MV-4-11 (cell line): ENCODE data around the gene USP40.

Experiments used
- DNase-seq: peaks from one replicate; lab custom pipeline; 2025; lab: John Stamatoyannopoulos, UW

Gene USP40

GRCh38 chr2:233474308-233475160, 92.0 kb downstream of the USP40 start:
- DNase-seq = no peak

GRCh38 chr2:233473878-233474277, 92.7 kb downstream of the USP40 start:
- DNase-seq = no peak

DNA sequence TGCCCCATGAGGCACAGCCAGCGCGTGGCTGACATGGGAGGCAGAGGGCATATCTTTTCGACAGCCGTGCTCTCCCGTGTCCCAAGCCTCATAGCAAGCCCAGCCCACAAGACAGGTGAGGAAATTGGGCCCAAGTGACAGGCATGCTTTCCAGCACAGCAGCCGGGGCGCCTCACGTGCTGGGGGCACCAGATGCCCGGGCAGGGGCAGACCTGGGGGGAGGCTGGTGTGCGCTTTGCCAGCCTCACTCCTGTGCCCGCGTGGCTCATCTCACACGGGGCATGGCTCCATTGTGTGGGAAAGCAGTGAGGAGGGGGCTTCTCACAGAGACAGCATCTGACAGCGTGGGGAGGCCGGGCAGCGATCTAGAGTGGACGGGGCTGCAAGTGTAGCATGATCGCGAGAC, 93.2 kb downstream of the USP40 start:
- no peak for DNase-seq

DNA sequence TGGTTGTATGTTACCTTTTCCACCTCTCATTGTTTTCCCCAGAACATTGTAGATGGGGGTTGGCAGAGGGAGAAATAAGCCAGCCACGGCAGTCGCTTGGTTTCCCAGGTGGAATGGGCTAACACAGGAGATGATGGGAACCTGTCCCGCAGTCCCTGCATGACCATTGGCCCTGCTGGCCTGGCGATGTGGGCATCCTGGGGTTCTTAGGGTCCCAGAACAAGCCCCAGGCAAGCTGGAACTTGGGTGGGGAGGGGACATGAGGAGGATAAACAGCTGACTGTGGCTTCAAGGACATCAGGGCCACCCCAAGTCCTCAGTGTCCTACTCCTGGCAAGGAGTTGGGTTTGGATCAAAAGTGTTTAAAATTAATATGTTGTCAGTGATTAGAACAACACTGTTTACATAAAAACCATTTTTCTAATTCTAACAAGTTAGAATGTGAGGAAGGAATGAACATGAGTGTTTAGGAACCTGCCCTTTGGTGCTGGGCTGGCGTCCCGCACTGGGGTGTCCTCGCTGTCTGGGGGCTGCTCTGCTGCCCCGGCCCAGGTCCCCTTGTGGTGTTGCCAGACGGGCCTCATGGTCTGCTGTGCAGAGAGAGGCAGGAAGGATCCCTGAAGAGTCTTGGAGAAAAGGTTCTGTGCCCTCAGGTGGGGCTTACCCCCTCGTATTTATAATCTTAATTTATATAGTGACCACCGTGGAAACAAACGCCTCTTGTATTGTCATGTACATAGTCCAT, 95.1 kb downstream of the USP40 start:
- no peak for DNase-seq

DNA sequence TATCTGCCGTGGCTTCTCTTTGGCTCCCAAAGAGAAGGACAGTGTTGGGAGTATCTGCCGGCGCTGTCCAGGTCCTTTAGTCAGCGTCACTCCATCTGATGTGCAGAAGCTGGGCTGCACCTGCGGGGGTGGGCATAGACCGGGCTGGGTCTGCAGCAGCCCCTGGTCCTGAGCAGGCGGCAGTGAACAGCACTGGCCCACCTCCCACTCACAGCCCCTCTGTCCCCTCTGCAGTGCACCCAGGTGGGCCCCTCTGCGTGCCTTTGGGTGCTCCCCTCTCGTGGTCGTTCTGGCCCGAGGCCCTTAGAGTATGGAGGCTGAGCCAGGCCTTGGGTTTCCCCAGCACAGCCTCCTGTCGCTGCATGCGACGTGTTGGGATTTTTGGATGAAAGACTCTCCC, 95.7 kb downstream of the USP40 start:
- DNase-seq = no peak

- no peak for DNase-seq
Measured at GRCh38 chr2:233470011-233470687, 96.4 kb downstream of the USP40 start.

DNA sequence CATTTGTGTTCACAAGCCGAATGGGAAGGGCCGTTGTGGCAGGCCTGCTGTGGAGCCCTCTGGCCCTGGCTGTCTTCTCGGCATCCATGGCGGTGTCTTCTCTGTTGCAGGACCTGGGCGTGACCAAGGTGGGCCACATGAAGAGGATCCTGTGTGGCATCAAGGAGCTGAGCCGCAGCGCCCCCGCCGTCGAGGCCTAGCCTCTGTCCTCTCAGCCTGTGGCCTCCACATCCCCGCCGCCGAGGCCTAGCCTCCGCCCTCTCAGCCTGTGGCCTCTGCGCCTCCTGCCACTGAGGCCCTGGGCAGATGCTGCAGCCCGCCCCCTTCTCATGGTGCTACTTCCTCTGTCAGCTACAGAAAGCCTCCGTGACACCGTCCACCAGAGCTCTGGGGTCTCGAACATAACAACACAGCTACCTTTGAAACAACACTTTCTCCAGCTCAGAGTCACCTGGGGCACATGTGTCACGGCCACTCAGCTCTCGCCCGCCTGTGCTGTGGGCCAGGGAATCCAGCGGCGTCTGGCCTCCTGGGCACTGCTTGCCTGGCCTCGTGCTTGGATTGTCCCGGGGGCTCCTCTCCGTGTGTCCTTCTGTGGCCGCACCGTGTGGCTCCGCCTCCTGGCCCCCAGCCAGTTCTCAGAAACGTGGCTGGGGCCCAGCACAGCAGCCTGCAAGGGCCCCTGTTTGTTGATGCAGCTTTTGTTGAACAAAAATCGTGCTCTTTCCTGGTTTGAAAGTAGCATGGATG, 97.1 kb downstream of the USP40 start:
- DNase-seq = no peak

GRCh38 chr2:233468741-233469110, 97.9 kb downstream of the USP40 start:
- no peak for DNase-seq

- no peak for DNase-seq
Measured at GRCh38 chr2:233468047-233468740, 98.4 kb downstream of the USP40 start.

DNA sequence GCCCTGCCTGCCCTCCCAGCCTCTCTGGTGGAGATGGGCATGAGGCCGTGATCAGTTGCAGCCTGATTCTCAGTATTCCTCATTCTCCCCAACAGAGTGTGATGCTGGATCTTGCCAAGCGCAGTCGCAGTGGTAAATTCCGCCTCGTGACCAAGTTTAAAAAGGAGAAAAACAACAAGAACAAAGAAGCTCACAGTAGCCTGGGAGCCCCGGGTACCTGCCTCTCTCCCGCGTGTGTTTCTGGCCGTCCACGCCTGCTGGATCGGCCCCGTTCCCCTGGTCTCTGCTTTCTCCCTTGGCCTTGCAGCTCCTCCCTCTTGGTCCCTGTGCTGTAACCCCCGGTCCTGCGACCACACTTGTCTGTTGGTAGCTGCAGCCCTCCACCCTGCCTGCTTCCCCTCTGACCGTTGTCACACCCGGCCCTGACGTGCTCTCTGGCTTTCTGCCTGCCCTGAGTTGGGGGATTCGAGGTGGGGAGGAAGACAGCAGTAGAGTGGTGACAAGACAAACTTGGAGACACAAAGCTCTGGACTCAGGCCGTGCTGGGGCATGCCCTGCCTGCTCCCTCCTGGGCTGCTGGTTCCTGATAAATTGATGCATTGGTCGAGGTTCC, 99.5 kb downstream of the USP40 start:
- no peak for DNase-seq

DNA sequence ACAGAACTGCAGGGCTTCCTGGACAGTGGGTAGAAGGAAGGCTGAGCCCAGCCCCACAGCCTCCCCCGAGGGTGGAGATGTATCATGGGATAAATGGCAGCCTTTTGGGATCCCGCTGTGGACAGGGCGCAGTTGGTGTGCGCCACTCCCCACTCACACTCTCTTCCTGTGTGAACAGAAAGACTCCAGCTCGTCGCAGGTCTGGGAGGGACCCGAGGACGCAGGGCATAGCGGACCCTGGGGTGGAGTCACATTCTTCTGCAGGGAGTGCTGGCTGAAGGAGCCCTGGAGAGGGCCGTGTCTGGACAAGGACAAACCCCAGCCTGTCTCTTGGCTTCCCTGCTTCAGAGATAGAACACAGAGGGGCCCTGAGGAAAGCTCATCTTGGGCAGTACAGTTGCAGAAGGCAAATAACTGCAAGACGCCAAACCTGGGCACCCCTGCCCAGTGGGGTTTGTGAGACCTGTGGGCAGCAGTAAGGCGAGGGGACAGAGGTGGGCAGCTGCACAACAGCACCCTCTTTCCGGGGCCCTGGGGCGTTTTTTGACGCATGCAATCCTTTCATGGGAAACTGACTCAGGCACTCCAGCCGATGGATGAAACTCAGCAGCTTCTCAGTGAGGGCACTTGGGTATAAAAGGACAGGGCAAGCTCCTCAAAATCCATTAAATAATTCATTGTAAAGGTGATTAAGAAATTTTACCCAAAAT, 101.9 kb downstream of the USP40 start:
- DNase-seq = no peak

GRCh38 chr2:233464056-233464455, 102.5 kb downstream of the USP40 start:
- no peak for DNase-seq

GRCh38 chr2:233463586-233463985, 103.0 kb downstream of the USP40 start:
- DNase-seq = no peak

DNA sequence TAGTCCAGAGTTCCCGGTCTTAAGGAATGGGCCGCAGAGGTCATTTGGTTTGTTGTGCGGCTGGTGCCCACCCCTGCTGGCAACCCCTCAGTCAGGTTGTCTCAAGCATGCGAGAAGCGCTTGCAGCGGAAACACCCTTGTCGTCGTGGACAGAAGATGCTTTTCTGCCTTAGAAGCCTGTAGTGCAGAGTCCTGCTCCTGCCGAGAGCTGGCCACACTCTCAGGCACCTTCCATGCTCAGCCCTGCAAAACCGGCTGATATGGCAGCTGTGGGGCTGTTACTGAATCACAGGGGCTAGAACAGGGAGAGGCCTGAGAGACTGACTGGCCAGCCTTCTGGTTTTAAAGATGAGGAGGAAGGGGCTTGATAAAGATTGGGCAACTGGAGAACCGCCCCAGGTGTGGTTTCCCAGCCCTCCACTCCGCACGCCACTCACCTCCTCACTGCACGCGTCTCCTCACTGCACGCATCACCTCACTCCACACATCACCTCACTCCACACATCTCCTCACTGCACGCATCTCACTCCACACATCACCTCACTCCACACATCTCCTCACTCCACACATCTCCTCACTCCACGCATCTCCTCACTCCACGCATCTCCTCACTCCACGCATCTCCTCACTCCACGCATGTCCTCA, 103.6 kb downstream of the USP40 start:
- no peak for DNase-seq

DNA sequence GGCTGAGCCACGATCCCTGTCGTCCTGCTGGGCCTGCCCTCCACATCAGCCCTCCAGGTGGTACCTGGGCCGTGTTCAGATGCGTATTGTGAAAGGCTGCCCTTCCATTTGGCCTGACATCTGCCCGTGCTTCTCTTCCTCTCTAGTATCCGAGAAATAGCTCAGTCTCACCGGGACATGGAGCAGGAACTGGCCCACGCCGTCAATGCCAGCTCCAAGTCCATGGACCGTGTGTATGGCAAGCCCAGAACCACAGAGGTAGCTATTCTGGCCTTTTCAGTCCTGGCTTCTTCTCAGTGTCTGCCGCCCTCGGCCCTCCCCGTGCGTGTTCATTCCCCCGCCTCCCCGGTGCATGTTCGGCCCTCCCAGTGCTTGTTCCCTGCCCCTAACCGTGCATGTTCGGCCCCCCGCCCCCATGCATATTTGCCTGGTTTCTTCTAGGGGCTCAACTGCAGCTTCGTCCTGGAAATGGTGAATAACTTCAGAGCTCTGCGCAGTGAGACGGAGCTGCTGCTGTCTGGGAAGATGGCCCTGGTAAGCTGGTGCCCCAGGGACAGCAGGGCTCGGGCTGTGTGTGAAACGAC, 104.3 kb downstream of the USP40 start:
- DNase-seq = no peak

DNA sequence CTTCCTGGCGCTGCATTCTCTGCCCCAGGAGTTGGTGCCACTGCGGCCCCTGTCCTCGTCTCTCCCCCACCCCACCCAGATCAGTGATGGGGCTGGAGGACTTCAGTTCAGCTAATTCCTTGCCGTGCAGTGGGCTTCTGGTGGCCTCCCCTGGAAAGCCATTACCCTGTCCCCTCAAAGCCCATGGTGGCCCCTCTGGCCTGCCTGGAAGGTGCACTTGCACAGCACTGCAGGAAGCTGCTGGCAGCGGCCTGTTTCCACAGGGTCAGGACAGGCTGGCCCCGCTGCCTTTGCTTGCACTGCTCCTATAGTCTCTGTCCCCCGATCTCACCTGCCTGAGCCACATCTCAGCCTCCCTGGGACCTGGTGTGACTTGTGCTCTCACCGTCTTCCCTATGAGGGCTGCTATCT, 105.1 kb downstream of the USP40 start:
- no peak for DNase-seq

DNA sequence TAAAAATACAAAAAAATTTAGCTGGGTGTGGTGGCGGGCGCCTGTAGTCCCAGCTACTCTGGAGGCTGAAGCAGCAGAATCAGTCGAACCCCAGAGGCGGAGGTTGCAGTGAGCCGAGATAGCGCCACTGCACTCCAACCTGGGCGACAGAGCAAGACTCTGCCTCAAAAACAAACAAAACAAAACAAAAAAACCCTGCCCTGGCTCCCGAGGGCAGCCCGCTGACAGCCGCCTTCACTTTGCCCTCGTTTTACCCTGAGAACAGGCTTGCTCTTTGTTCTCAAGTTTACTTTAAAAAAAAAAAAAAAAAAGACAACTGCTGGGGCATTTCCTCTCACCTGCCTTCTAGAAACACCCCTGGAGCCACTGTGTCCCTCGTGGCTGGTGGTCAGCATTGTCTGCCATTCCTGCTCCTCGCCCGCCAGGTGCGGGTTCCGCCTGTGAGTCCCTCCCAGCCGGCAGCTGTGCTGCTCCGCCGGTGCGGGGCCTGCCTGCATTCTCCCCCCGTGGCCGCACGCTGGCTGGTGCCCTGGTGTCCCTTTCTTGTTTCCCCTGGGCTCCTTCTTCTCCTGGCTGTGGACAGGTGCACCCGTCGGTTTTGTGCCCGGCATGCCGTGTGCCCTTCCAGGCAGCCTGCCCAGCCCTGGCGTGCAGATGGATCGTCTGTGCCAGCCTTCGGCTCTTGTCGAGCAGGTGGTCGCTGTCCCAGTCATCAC, 105.7 kb downstream of the USP40 start:
- no peak for DNase-seq

DNA sequence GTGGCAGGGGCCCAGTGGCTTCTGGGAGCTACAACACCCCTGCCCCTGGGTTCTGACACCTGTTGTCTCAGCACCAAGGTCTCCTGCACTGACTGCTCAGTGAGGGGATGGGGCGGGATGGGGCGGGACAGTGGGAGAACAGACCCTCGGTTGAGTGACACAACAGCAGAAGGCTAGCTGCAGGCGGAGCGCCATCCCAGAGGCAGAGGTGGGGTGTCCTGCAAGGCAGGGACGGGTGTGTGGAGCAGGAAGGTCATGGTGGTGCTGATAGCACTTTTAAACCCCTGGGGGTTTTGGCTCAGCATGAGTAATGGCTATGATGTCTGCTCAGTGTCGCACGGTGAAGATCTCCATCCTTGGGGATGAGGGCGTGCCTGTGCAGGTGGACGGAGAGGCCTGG, 107.2 kb downstream of the USP40 start:
- DNase-seq = no peak

- DNase-seq = no peak
Measured at GRCh38 chr2:233458826-233459225, 107.8 kb downstream of the USP40 start.
